ENCODE results near the gene TSPAN32. TPM values are rescaled to one million over a fixed set of nuclear protein-coding genes. Genes with fewer than 3 reads are reported as not detected.

The TSPAN32 gene
- total and polyA plus RNA-seq, 2 donors (not counting 3 experiments of a cell fraction or from before 2014, with no cell fraction given) = not detected

GRCh38 chr11:2300290-2300935, 1.4 kb upstream of the TSPAN32 start:
- no peak for DNase-seq (ENCODE audit: low read depth, low spot score)
- no peak overlapping the region for H2AFZ ChIP-seq (ENCODE audit: low read depth, low read length)
- H3K4me2 ChIP-seq (ENCODE audit: insufficient read depth, low read length) = no peak overlapping the region
- no peak overlapping the region for H3K27ac ChIP-seq (ENCODE audit: insufficient read depth, low read depth, low read length)
- FAIRE-seq = no peak
- H3K4me1 ChIP-seq (ENCODE audit: control insufficient read depth, extremely low read depth, insufficient read depth, low read length) = no peaks in the 10 kb centered on the region
- ChIA-PET POLR2A (no interaction called here), CTCF (interaction anchor here (1.4 to 2.3 kb wide), 2 partner anchors 119 to 120 kb away, joined by 5 to 10 read pairs; no protein-coding TSS in a partner anchor)
- intact Hi-C loops (cut with micrococcal nuclease) = loop anchor here (10.0 kb wide), 1 partner anchor 584 kb away; the partner anchor contains the start of gene CDKN1C
- H3K9me1 ChIP-seq (replicated peaks; ENCODE audit: control insufficient read depth, extremely low read depth, insufficient read depth, low read length) = no peaks in the 10 kb centered on the region
- H4K20me1 ChIP-seq (replicated peaks; ENCODE audit: control insufficient read depth, extremely low read depth, insufficient read depth, low read length) = no peaks in the 10 kb centered on the region
- BruUV-seq (replicated peaks) = no TSS peak
- dilution Hi-C loops (cut with MboI; ENCODE audit: extremely low pct_ligation_motif_present, low sequenced_read_pairs) = no loop called here
- H3K79me2 ChIP-seq (ENCODE audit: control insufficient read depth, insufficient read depth, low read length) = no peaks in the 10 kb centered on the region
- no peaks in the 10 kb centered on the region for H3K9me3 ChIP-seq (replicated peaks; ENCODE audit: control insufficient read depth, insufficient read depth, low read length)
- TF ChIP-seq POLR2A (IDR thresholded peaks at IDR 0.05; ENCODE audit: low read depth, low read length) = no peak
- TF ChIP-seq POLR2AphosphoS5 (IDR thresholded peaks at IDR 0.05; ENCODE audit: insufficient read depth, low read depth, low read length) = no peak
- TF ChIP-seq EZH2 (IDR thresholded peaks at IDR 0.05; ENCODE audit: borderline replicate concordance, low read depth, low read length, severe bottlenecking) = no peak
- no peak for TF ChIP-seq CTCF (IDR thresholded peaks at IDR 0.05; ENCODE audit: extremely low read depth in 1 of 2, insufficient read depth in 1 of 2, low read depth in 1 of 2, low read length in 2 of 2)
- TF ChIP-seq GATA2 (IDR thresholded peaks at IDR 0.05; ENCODE audit: insufficient read depth, insufficient read length, low read depth, low read length) = no peak
- TF ChIP-seq JUN (IDR thresholded peaks at IDR 0.05; ENCODE audit: borderline replicate concordance, insufficient read depth, insufficient read length, low read depth) = no peak
- no peak for TF ChIP-seq MYC (IDR thresholded peaks at IDR 0.05; ENCODE audit: low read depth, low read length)
- TF ChIP-seq MAX (IDR thresholded peaks at IDR 0.05; ENCODE audit: insufficient read depth, insufficient read length) = no peak
- TF ChIP-seq FOS (IDR thresholded peaks at IDR 0.05; ENCODE audit: borderline replicate concordance, insufficient read depth, low read length) = no peak
- no peaks in the 10 kb centered on the region for H3K27me3 ChIP-seq (ENCODE audit: control insufficient read depth in 2 of 2, insufficient read depth in 2 of 2, low read length in 2 of 2)
- no peaks in the 10 kb centered on the region for H3K36me3 ChIP-seq (ENCODE audit: control insufficient read depth in 2 of 2, extremely low read depth in 1 of 2, insufficient read depth in 2 of 2, low read length in 2 of 2)
- no peak overlapping the region for H3K9ac ChIP-seq (replicated peaks; ENCODE audit: extremely low read depth, insufficient read depth, low read length)
- H3K4me3 ChIP-seq (replicated peaks in 1 of 3; ENCODE audit: insufficient read depth in 1 of 3, low read depth in 1 of 3, low read length in 3 of 3) = no peak overlapping the region

Measured in endothelial cell of umbilical vein (primary cell).